ENCODE data around the gene SLC45A2.
A peak's percentile ranks its signal among the peaks of the same experiment; 100 is the strongest.
"Not testable (repeated sequence)": the region's sequence is repeated elsewhere in the genome, so short reads cannot be mapped to it uniquely, and the experiment has no call there.

The SLC45A2 gene

GRCh38 chr5:33984671-33985124, at the start of gene SLC45A2:
SLC45A2 (minus strand) TSS chr5:33984693; CDS start chr5:33984583, 110 bp downstream.
- no peak for DNase-seq

- DNase-seq: no peak
Measured at GRCh38 chr5:34031966-34032365, 47.5 kb upstream of the SLC45A2 start.

GRCh38 chr5:34031117-34031516, 46.6 kb upstream of the SLC45A2 start:
- DNase-seq: no peak

GRCh38 chr5:34030585-34030984, 46.1 kb upstream of the SLC45A2 start:
- DNase-seq: not testable (repeated sequence)

GRCh38 chr5:34030048-34030447, 45.6 kb upstream of the SLC45A2 start:
- DNase-seq: no peak

GRCh38 chr5:34028349-34028748, 43.9 kb upstream of the SLC45A2 start:
- DNase-seq: no peak

GRCh38 chr5:34026089-34026761, 41.7 kb upstream of the SLC45A2 start:
- no peak for DNase-seq

- peak; percentile 13 for DNase-seq
Measured at GRCh38 chr5:34022121-34022705, 37.7 kb upstream of the SLC45A2 start.

GRCh38 chr5:34021334-34021733, 36.8 kb upstream of the SLC45A2 start:
- DNase-seq: no peak

- DNase-seq: no peak
Measured at GRCh38 chr5:34020726-34021125, 36.2 kb upstream of the SLC45A2 start.

- DNase-seq: no peak
Measured at GRCh38 chr5:34017254-34017653, 32.8 kb upstream of the SLC45A2 start.

- no peak for DNase-seq
Measured at GRCh38 chr5:34016750-34017149, 32.3 kb upstream of the SLC45A2 start.

- DNase-seq: no peak
Measured at GRCh38 chr5:34016222-34016621, 31.7 kb upstream of the SLC45A2 start.

GRCh38 chr5:34015120-34015822, 30.8 kb upstream of the SLC45A2 start:
- DNase-seq: no peak

- DNase-seq: no peak
Measured at GRCh38 chr5:34014626-34015025, 30.1 kb upstream of the SLC45A2 start.

GRCh38 chr5:34013547-34013946, 29.1 kb upstream of the SLC45A2 start:
- DNase-seq: no peak

- no peak for DNase-seq
Measured at GRCh38 chr5:34012791-34013190, 28.3 kb upstream of the SLC45A2 start.

GRCh38 chr5:34011536-34011935, 27.0 kb upstream of the SLC45A2 start:
- no peak for DNase-seq

- not testable (repeated sequence) for DNase-seq
Measured at GRCh38 chr5:34010146-34010545, 25.7 kb upstream of the SLC45A2 start.

GRCh38 chr5:34009610-34010009, 25.1 kb upstream of the SLC45A2 start:
- no peak for DNase-seq

GRCh38 chr5:34008802-34009201, 24.3 kb upstream of the SLC45A2 start:
- DNase-seq: no peak

- peak; percentile 87 for DNase-seq
Measured at GRCh38 chr5:34007621-34008600, 23.4 kb upstream of the SLC45A2 start, which contains the start of gene AMACR. AMACR (minus strand) TSS chr5:34008050; CDS start chr5:34008019, 31 bp downstream.

GRCh38 chr5:34007201-34007620, 22.7 kb upstream of the SLC45A2 start:
- DNase-seq: no peak

Data from NK-92 treated with Interleukin-12 subunit alpha and Interleukin-12 subunit beta, amount 100 ng/mL, for 24 hours (cell line).